ENCODE results near the gene ITGB1.

- no peak for TF ChIP-seq CTCF (IDR thresholded peaks at IDR 0.05)
- TF ChIP-seq POLR2A (IDR thresholded peaks at IDR 0.05) = no peak
These were observed 37.1 kb upstream of the ITGB1 start for GRCh38 chr10:32995066-32995622.

Measured in heart left ventricle (tissue), 13 donors.